SU-DHL-6 (cell line): ENCODE data around the gene RAPGEF6.

Experiments
- CTCF ChIP-seq: fragments of 200-600 bp; sonication (generic); IDR thresholded peaks from one replicate; pipeline ENCODE4 v1.5.1; 2017; ENCODE audit warnings: antibody characterized with exemption, mild to moderate bottlenecking, low read length, moderate library complexity; ENCODE audit not compliant: insufficient read depth, poor library complexity, severe bottlenecking
- EZH2phosphoT487 ChIP-seq: fragments of 200-600 bp; sonication (generic), shearing (Covaris generic); conservative IDR thresholded peaks from 2 replicates; pipeline ENCODE4 v1.6.1; 2018; ENCODE audit warnings: mild to moderate bottlenecking, antibody characterized with exemption, low read length, moderate library complexity, mixed read lengths

- TF ChIP-seq CTCF (no peak), EZH2phosphoT487 (no peak)
Measured at GRCh38 chr5:131664929-131665328, 29.9 kb upstream of the RAPGEF6 start.
